ENCODE data around the gene PEX16. TPM values are rescaled to one million over a fixed set of nuclear protein-coding genes. Genes with fewer than 3 reads are reported as not detected.

PEX16 gene
- total and polyA plus RNA-seq, 2 of the 13 experiments (the other 11 are each of a cell fraction or from before 2014, with no cell fraction given), result 12.5 to 21.8 TPM

GRCh38 chr11:45917623-45918330 is at the start of gene PEX16 (continued):
- TF ChIP-seq PBX2 (CRISPR knock-in tag; IDR thresholded peaks at IDR 0.05) (no peak), MBD4 (IDR thresholded peaks at IDR 0.05; ENCODE audit: borderline replicate concordance, low read length) (no peak), RORA (CRISPR knock-in tag; IDR thresholded peaks at IDR 0.05) (no peak), NFKB2 (CRISPR knock-in tag; IDR thresholded peaks at IDR 0.05; ENCODE audit: borderline replicate concordance) (peak; percentile 83; the same call in 1 of the 2 replicates), FLYWCH1 (CRISPR knock-in tag; IDR thresholded peaks at IDR 0.05) (no peak), BHLHE40 (IDR thresholded peaks at IDR 0.05; ENCODE audit: low read length) (no peak), ZBTB38 (CRISPR knock-in tag; IDR thresholded peaks at IDR 0.05) (no peak), AKAP8 (CRISPR knock-in tag; IDR thresholded peaks at IDR 0.05) (no peak; the same call in 1 of the 2 replicates), ATF2 (CRISPR knock-in tag; IDR thresholded peaks at IDR 0.05) (peak; percentile 52; the same call in 1 of the 2 replicates), FOXP1 (IDR thresholded peaks at IDR 0.05) (no peak), FOXP1 (CRISPR knock-in tag; IDR thresholded peaks at IDR 0.05) (no peak), ZBTB42 (CRISPR knock-in tag; IDR thresholded peaks at IDR 0.05) (0 out of 2 replicates have a peak, but pooled peaks have one; percentile 28), EHMT2 (IDR thresholded peaks at IDR 0.05; ENCODE audit: borderline replicate concordance, low read depth, low read length) (no peak), ZNF280D (CRISPR knock-in tag; IDR thresholded peaks at IDR 0.05) (no peak), SNAPC5 (CRISPR knock-in tag; IDR thresholded peaks at IDR 0.05; ENCODE audit: borderline replicate concordance) (0 out of 2 replicates have a peak, but pooled peaks have one; percentile 63), HNF1A (IDR thresholded peaks at IDR 0.05; ENCODE audit: low read depth) (no peak), HNF1A (CRISPR knock-in tag; IDR thresholded peaks at IDR 0.05; ENCODE audit: borderline replicate concordance) (peak; percentile 54; the same call in 1 of the 2 replicates), FOXA1 (IDR thresholded peaks at IDR 0.05) (no peak), FOXA1 (CRISPR knock-in tag; IDR thresholded peaks at IDR 0.05) (no peak), SMAD1 (CRISPR knock-in tag; IDR thresholded peaks at IDR 0.05; ENCODE audit: borderline replicate concordance, low read depth) (no peak), MAFK (conservative IDR thresholded peaks at IDR 0.05 in 1 of 2, IDR thresholded peaks at IDR 0.05 in 1 of 2; ENCODE audit: low read length in 2 of 2) (no peak)
